ENCODE data around the gene CPNE7.

GRCh38 chr16:89606006-89606405 lies 30.4 kb downstream of the CPNE7 start:
- TF ChIP-seq CTCF (IDR thresholded peaks at IDR 0.05) (no peak), POLR2A (IDR thresholded peaks at IDR 0.05) (no peak)
